ENCODE results near the gene SLC12A4. TPM values are rescaled to one million over a fixed set of nuclear protein-coding genes. Genes with fewer than 3 reads are reported as not detected.
A peak's percentile ranks its signal among the peaks of the same experiment; 100 is the strongest.

SLC12A4 gene
- total and polyA plus RNA-seq, 2 of the 13 experiments (the other 11 are each of a cell fraction or from before 2014, with no cell fraction given), result 65.1 to 84.3 TPM

DNA sequence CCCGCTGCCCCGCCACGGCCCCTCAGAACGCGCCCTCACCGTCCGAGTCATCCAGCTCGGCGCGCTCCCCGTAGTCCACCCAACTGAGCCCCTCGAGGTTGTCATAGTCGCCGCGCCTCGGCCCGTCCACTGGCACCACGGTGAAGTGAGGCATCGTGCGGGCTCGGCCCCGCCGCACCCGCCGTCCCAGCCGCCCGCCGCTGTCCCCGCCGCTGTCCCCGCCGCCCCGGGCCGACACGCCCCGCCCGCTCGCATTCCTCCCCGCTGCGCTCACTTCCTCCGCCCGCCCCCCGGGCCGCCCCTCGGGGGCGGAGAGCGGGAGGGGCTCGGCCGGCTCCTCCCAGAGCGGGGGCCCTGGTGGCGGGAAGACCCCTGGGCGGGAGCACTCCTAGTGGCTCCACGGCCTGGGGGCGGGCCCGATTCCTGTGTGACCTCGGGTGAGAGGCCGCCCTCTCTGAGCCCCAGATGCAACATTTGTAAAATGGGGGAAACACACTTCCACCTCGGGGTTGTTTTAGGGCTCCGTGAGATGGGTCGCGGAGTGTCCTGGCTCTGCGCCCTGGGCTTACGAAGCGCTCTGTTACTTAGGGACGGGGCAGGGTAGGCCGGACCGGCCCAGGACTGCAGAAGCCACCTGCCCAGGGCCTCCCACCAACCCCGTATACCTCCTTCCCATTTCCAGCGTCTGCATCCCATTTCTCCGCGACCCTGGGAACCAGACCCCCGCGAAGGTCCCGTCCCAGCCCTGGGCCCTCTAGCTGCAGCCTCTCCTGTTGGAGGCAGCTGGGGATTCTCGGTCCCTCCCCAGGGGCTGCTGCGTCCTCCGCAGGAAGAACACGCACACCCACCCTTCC is at the start of gene SLC12A4 (continued):
- peak; percentile 62 for TF ChIP-seq ZBED4 (CRISPR knock-in tag; IDR thresholded peaks at IDR 0.05; ENCODE audit: borderline replicate concordance)
- no peak for TF ChIP-seq PRDM4 (CRISPR knock-in tag; IDR thresholded peaks at IDR 0.05; ENCODE audit: borderline replicate concordance)
- TF ChIP-seq LBX2 (CRISPR knock-in tag; IDR thresholded peaks at IDR 0.05; ENCODE audit: borderline replicate concordance), result no peak
- peak; percentile 59; the same call in 1 of the 2 replicates for TF ChIP-seq KAT8 (CRISPR knock-in tag; IDR thresholded peaks at IDR 0.05)
- TF ChIP-seq U2AF1 (optimal IDR thresholded peaks at IDR 0.05; ENCODE audit: low read depth, low read length), result no peak
- peak; percentile 70 for TF ChIP-seq HNRNPLL (IDR thresholded peaks at IDR 0.05; ENCODE audit: low read depth, low read length, poor library complexity, severe bottlenecking)
- peak in 1 of 2 experiments; percentile 94; a peak in 2 of 4 replicates for TF ChIP-seq KLF16 (CRISPR knock-in tag; IDR thresholded peaks at IDR 0.05)
- no peak for TF ChIP-seq ZNF644 (CRISPR knock-in tag; IDR thresholded peaks at IDR 0.05; ENCODE audit: low read depth)
- TF ChIP-seq ZNF589 (CRISPR knock-in tag; conservative IDR thresholded peaks at IDR 0.05), result 0 out of 2 replicates have a peak, but pooled peaks have one; percentile 7
- no peak for TF ChIP-seq PTBP1 (IDR thresholded peaks at IDR 0.05; ENCODE audit: low read depth, low read length, poor library complexity, severe bottlenecking)
- no peak for TF ChIP-seq ZNF136 (CRISPR knock-in tag; IDR thresholded peaks at IDR 0.05; ENCODE audit: low read depth)
- no peak for TF ChIP-seq ZNF12 (CRISPR knock-in tag; IDR thresholded peaks at IDR 0.05)
- TF ChIP-seq, protein P1, sequence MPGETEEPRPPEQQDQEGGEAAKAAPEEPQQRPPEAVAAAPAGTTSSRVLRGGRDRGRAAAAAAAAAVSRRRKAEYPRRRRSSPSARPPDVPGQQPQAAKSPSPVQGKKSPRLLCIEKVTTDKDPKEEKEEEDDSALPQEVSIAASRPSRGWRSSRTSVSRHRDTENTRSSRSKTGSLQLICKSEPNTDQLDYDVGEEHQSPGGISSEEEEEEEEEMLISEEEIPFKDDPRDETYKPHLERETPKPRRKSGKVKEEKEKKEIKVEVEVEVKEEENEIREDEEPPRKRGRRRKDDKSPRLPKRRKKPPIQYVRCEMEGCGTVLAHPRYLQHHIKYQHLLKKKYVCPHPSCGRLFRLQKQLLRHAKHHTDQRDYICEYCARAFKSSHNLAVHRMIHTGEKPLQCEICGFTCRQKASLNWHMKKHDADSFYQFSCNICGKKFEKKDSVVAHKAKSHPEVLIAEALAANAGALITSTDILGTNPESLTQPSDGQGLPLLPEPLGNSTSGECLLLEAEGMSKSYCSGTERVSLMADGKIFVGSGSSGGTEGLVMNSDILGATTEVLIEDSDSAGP (CRISPR knock-in tag; IDR thresholded peaks at IDR 0.05; ENCODE audit: borderline replicate concordance), result peak; percentile 60
- TF ChIP-seq MAZ (IDR thresholded peaks at IDR 0.05; ENCODE audit: borderline replicate concordance, low read depth, low read length), result peak; percentile 99
- TF ChIP-seq MAZ (CRISPR knock-in tag; IDR thresholded peaks at IDR 0.05; ENCODE audit: low read depth), result peak; percentile 98
- TF ChIP-seq, protein P2, sequence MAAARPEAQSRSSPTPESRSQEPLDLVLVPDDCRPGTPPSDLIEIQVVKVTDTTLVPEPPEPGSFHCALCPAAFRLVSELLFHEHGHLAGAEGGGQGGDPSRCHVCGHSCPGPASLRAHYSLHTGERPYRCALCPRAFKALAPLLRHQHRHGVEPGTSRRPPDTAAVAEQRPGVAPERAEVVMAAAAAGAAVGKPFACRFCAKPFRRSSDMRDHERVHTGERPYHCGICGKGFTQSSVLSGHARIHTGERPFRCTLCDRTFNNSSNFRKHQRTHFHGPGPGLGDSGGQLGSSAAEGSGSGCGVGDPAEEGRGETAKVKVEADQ (CRISPR knock-in tag; IDR thresholded peaks at IDR 0.05; ENCODE audit: borderline replicate concordance), result peak; percentile 69; the same call in 1 of the 2 replicates
- peak; percentile 59; the same call in 1 of the 2 replicates for TF ChIP-seq TMF1 (CRISPR knock-in tag; IDR thresholded peaks at IDR 0.05; ENCODE audit: low read depth)
- no peak for TF ChIP-seq ZNF530 (CRISPR knock-in tag; IDR thresholded peaks at IDR 0.05; ENCODE audit: low read depth)
